GM23338 (cell line): ENCODE data around the gene LPAR1.

Experiments
- CTCF ChIP-seq, 2 experiments: fragments of 200-600 bp in 1 of 2; sonication (generic) in 1 of 2; conservative IDR thresholded peaks; 2 replicates each; pipeline versions ENCODE4 v1.5.1 to v1.6.1; 2016 to 2017; ENCODE audit warnings: antibody characterized with exemption in 2 of 2, low read depth in 2 of 2, mild to moderate bottlenecking in 2 of 2, moderate library complexity in 1 of 2
- EZH2 ChIP-seq: fragments of 200-600 bp; sonication (generic); IDR thresholded peaks from one replicate; pipeline ENCODE4 v1.8.0; 2017; ENCODE audit warnings: antibody characterized with exemption, mild to moderate bottlenecking, low read depth; ENCODE audit not compliant: unreplicated experiment
- JUNB ChIP-seq: IDR thresholded peaks from one replicate; pipeline ENCODE4 v1.6.1; 2016; ENCODE audit warnings: antibody characterized with exemption; ENCODE audit not compliant: unreplicated experiment
- POLR2AphosphoS5 ChIP-seq: IDR thresholded peaks from 2 replicates; pipeline ENCODE4 v1.6.1; 2016; ENCODE audit warnings: antibody characterized with exemption, low read depth
- REST ChIP-seq: IDR thresholded peaks from one replicate; pipeline ENCODE4 v1.6.1; 2018; ENCODE audit warnings: antibody characterized with exemption; ENCODE audit not compliant: unreplicated experiment
- STAT1 ChIP-seq: IDR thresholded peaks from one replicate; pipeline ENCODE4 v1.6.1; 2016; ENCODE audit warnings: antibody characterized with exemption; ENCODE audit not compliant: unreplicated experiment

- TF ChIP-seq CTCF (conservative IDR thresholded peaks at IDR 0.05; ENCODE audit: low read depth in 2 of 2) (no peak), POLR2AphosphoS5 (no peak), REST (no peak), EZH2 (no peak), JUNB (no peak), STAT1 (no peak)
Observed at GRCh38 chr9:111066468-111066867, 28.2 kb upstream of the LPAR1 start.
